GM20431 (cell line): ENCODE measurements around the gene MDN1.

Source experiments
- in situ Hi-C: fragments of 300-500 bp; cut with MseI, MboI; formaldehyde crosslinking; loops from one replicate; pipeline ENCODE4 v1.15.0; 2020; ENCODE audit warnings: low sequenced_read_pairs; ENCODE audit not compliant: unreplicated experiment

Gene MDN1

GRCh38 chr6:89703292-89703691 lies 116.3 kb downstream of the MDN1 start:
- in situ Hi-C loops: no loop called here

- in situ Hi-C loops: no loop called here
These were observed 117.2 kb downstream of the MDN1 start for GRCh38 chr6:89702349-89702748.

GRCh38 chr6:89695667-89696066 lies 123.9 kb downstream of the MDN1 start:
- in situ Hi-C loops: no loop called here

- in situ Hi-C loops: no loop called here
These were observed 125.2 kb downstream of the MDN1 start for GRCh38 chr6:89694428-89694827.

- in situ Hi-C loops: no loop called here
These were observed 126.4 kb downstream of the MDN1 start for GRCh38 chr6:89693207-89693606.

GRCh38 chr6:89692256-89692655 lies 127.3 kb downstream of the MDN1 start:
- in situ Hi-C loops: no loop called here

GRCh38 chr6:89690944-89691324 lies 128.7 kb downstream of the MDN1 start:
- in situ Hi-C loops: no loop called here

GRCh38 chr6:89689732-89690131 lies 129.9 kb downstream of the MDN1 start:
- in situ Hi-C loops: no loop called here

GRCh38 chr6:89688328-89688727 lies 131.3 kb downstream of the MDN1 start:
- in situ Hi-C loops: no loop called here

GRCh38 chr6:89685311-89685710 lies 134.3 kb downstream of the MDN1 start:
- in situ Hi-C loops: no loop called here

- in situ Hi-C loops: no loop called here
These were observed 136.6 kb downstream of the MDN1 start for GRCh38 chr6:89682991-89683390.

GRCh38 chr6:89681983-89682564 lies 137.5 kb downstream of the MDN1 start:
- in situ Hi-C loops: no loop called here

- in situ Hi-C loops: no loop called here
These were observed 139.0 kb downstream of the MDN1 start for GRCh38 chr6:89680551-89680950.

- in situ Hi-C loops: no loop called here
These were observed 139.4 kb downstream of the MDN1 start for GRCh38 chr6:89680150-89680549.

GRCh38 chr6:89679215-89680120 lies 140.1 kb downstream of the MDN1 start:
- in situ Hi-C loops: no loop called here

GRCh38 chr6:89678531-89678930 lies 141.1 kb downstream of the MDN1 start:
- in situ Hi-C loops: no loop called here

GRCh38 chr6:89675949-89676748 lies 143.4 kb downstream of the MDN1 start:
- in situ Hi-C loops: no loop called here

GRCh38 chr6:89670935-89671565 lies 148.5 kb downstream of the MDN1 start:
- in situ Hi-C loops: no loop called here

- in situ Hi-C loops: no loop called here
These were observed 150.6 kb downstream of the MDN1 start for GRCh38 chr6:89669002-89669401.

- in situ Hi-C loops: no loop called here
These were observed 151.6 kb downstream of the MDN1 start for GRCh38 chr6:89667872-89668556.
